ENCODE results near the gene WDFY4. TPM values are rescaled to one million over a fixed set of nuclear protein-coding genes. Genes with fewer than 3 reads are reported as not detected.

The WDFY4 gene
- total RNA-seq, 4 donors from 2014 or later, result 5.0 to 16.5 (median 8.8) TPM

DNA sequence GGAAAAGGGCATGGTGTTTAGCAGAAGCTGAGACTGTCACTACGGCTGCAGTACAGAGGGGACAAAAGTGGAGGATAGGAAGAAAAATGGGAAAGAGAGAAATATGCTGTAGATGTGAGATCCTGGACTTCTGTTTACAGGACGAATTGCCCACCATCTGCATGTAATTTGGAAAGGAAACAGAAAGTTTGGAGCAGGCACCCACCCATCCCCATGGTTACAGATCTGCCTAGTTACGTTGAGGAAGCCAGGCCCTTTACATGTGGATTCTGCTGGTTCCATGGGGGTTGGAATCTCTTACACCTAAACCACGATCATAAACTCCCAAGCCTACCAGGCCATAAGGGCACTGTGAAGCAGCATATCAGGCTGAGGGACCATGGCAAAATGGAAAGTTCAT is 84.3 kb downstream of the WDFY4 start:
- no peaks in the 10 kb centered on the region for H3K36me3 ChIP-seq
- DNase-seq (ENCODE audit: low spot score in 2 of 2), result no peak
- no peaks in the 10 kb centered on the region for H3K4me1 ChIP-seq
- H3K27ac ChIP-seq, result no peak overlapping the region
- 71 to 74% methylated on average over 4 of the region's 4 CpGs for WGBS, 2 donors
- no peak overlapping the region for H3K4me3 ChIP-seq
- no peaks in the 10 kb centered on the region for H3K27me3 ChIP-seq
- H3K9me3 ChIP-seq, result no peaks in the 10 kb centered on the region
- TF ChIP-seq EP300 (IDR thresholded peaks at IDR 0.05), result no peak
- TF ChIP-seq, protein P1, sequence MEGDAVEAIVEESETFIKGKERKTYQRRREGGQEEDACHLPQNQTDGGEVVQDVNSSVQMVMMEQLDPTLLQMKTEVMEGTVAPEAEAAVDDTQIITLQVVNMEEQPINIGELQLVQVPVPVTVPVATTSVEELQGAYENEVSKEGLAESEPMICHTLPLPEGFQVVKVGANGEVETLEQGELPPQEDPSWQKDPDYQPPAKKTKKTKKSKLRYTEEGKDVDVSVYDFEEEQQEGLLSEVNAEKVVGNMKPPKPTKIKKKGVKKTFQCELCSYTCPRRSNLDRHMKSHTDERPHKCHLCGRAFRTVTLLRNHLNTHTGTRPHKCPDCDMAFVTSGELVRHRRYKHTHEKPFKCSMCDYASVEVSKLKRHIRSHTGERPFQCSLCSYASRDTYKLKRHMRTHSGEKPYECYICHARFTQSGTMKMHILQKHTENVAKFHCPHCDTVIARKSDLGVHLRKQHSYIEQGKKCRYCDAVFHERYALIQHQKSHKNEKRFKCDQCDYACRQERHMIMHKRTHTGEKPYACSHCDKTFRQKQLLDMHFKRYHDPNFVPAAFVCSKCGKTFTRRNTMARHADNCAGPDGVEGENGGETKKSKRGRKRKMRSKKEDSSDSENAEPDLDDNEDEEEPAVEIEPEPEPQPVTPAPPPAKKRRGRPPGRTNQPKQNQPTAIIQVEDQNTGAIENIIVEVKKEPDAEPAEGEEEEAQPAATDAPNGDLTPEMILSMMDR (IDR thresholded peaks at IDR 0.05), result no peak
- no peak for TF ChIP-seq POLR2A (IDR thresholded peaks at IDR 0.05)

DNA sequence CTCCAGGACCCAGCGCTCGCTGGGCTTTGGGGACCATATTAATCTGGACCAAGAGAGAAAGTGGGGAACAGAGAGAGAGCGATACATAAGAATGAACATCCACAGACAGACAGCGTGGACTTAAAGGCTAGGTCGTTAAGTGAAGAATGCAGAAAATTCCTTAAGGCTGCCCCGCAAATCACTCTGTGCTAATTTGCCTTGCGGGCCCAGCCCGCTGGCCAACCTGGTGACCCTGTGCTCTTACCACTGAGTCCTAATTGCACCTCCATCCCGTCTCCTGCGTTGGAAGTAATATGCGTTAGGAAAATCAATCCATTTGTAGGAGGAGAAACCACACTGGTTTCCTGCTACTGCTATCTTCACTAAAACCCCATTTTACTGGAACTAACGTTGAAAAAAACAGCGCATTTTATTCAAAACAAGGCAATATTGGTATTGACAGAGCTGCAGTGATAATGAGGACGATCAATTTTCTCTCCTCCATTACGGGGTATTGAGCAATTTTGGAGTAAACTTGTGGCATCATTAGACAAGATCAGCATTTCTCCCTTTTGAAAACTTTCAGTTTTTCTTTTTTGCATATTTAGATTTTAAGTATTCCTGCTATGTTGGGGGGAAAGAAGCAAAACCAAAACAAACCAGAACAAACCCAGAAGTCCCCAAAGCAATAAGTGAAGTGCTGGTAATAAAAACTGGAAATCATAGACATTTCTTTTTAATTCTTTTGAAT is 85.2 kb downstream of the WDFY4 start:
- WGBS, 2 donors, result 73 to 81% methylated on average over 15 of the region's 15 CpGs
- no peak for TF ChIP-seq EP300 (IDR thresholded peaks at IDR 0.05)
- TF ChIP-seq, protein P1 (IDR thresholded peaks at IDR 0.05), result no peak

DNA sequence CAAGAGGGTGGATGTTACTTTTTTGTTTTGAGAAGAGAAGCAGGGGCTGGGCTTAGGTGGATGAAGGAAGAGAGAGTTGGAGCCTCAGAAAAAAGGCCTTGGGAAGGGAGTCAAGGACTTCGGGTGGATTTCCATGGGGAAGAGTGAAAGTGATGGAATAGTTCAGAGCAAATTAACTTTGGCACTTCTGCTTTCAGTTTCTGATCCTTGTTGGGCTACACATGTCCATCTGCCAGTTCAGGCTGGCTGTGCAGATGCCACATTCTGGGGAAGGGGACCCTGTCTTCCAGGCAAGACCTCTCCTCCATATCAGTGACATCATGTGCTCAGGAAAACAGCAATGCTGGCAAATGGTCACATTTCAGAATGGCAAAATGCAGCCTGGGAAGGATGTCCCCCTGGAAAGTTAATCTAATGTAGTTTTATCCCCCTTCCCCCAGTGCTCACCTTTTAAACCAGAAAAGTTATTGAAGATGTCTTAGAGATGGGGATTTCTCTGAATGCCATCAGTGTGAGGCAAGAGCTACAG is 86.0 kb downstream of the WDFY4 start:
- Histone ChIP-seq H3K27ac (no peak overlapping the region), H3K4me3 (no peak overlapping the region), H3K27me3 (no peaks in the 10 kb centered on the region), H3K4me1 (no peaks in the 10 kb centered on the region), H3K36me3 (no peaks in the 10 kb centered on the region), H3K9me3 (no peaks in the 10 kb centered on the region)
- TF ChIP-seq POLR2A (IDR thresholded peaks at IDR 0.05) (no peak), EP300 (IDR thresholded peaks at IDR 0.05) (no peak)
- TF ChIP-seq, protein P1 (IDR thresholded peaks at IDR 0.05), result no peak
- WGBS, 2 donors, result 45 to 76% methylated on average over 1 of the region's 1 CpG
- no peak for DNase-seq (ENCODE audit: low spot score in 2 of 2)

More for the DNA sequence above, 85.2 kb downstream of the WDFY4 start:
- no peak overlapping the region for H3K4me3 ChIP-seq
- no peaks in the 10 kb centered on the region for H3K27me3 ChIP-seq
- no peak overlapping the region for H3K27ac ChIP-seq
- DNase-seq (ENCODE audit: low spot score in 2 of 2), result no peak
- H3K4me1 ChIP-seq, result no peaks in the 10 kb centered on the region
- no peaks in the 10 kb centered on the region for H3K9me3 ChIP-seq
- H3K36me3 ChIP-seq, result no peaks in the 10 kb centered on the region

DNA sequence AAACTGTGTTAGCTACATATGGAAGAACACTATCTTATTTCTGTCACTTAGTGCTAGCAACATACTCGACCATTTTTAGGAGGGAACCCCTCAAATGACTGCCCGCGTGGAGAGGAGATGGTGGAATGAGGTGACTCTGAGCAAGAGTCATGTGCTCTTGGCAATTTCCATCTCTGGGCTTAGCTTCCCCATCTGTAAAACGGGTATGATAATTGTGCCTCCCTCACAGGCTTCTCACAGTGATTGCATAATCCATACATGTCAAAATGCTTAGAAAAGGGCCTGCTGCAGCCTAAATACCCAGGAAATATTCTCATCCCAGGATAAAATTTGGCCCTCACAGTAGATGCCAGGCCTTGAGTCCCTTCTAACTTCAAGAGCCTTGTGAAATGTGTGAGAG is 86.6 kb downstream of the WDFY4 start:
- WGBS, 2 donors, result 81 to 89% methylated on average over 4 of the region's 4 CpGs
- TF ChIP-seq EP300 (IDR thresholded peaks at IDR 0.05), result no peak
- TF ChIP-seq POLR2A (IDR thresholded peaks at IDR 0.05), result no peak
- TF ChIP-seq, protein P1 (IDR thresholded peaks at IDR 0.05), result no peak
- Histone ChIP-seq H3K4me1 (no peaks in the 10 kb centered on the region), H3K36me3 (no peaks in the 10 kb centered on the region), H3K27ac (no peak overlapping the region), H3K9me3 (no peaks in the 10 kb centered on the region), H3K4me3 (no peak overlapping the region), H3K27me3 (no peaks in the 10 kb centered on the region)
- no peak for DNase-seq (ENCODE audit: low spot score in 2 of 2)

DNA sequence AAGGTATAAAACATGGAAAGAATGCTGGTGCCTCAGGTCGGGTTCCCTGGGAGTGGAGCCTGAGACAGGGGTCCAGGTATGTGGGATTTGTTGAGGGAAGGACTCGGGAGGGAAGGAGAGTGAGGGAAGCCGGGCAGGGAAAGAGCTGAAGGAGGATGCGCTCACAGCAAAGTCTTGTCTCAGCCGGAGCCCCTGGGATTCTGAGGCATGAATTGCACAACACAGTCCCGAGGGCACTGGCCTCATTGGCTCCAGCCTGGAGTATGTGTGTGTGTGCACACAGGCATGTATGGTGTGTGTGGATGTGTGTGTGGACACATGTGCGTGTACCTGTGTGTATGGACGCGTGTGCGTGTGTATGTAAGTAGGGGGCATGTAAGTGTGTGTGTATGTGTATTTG is 87.4 kb downstream of the WDFY4 start:
- Histone ChIP-seq H3K4me3 (no peak overlapping the region), H3K4me1 (no peaks in the 10 kb centered on the region), H3K36me3 (no peaks in the 10 kb centered on the region), H3K9me3 (no peaks in the 10 kb centered on the region), H3K27me3 (no peaks in the 10 kb centered on the region), H3K27ac (no peak overlapping the region)
- TF ChIP-seq EP300 (IDR thresholded peaks at IDR 0.05), result no peak
- no peak for TF ChIP-seq POLR2A (IDR thresholded peaks at IDR 0.05)
- TF ChIP-seq, protein P1 (IDR thresholded peaks at IDR 0.05), result no peak
- WGBS, 2 donors, result 85 to 86% methylated on average over 10 of the region's 10 CpGs
- DNase-seq (ENCODE audit: low spot score in 2 of 2), result peak in 1 of 2 donors; percentile 3
